ENCODE data around the gene LRRK1.
A peak's percentile ranks its signal among the peaks of the same experiment; 100 is the strongest.

The LRRK1 gene

GRCh38 chr15:101008158-101009139 is 89.3 kb downstream of the LRRK1 start:
- DNase-seq (ENCODE audit: low spot score) = peak; percentile 79

- no peak for DNase-seq (ENCODE audit: low spot score)
Measured at GRCh38 chr15:101009176-101009575, 90.0 kb downstream of the LRRK1 start.

- DNase-seq (ENCODE audit: low spot score) = no peak
Measured at GRCh38 chr15:101010781-101011180, 91.6 kb downstream of the LRRK1 start.

GRCh38 chr15:101012326-101013200 is 93.4 kb downstream of the LRRK1 start:
- DNase-seq (ENCODE audit: low spot score) = no peak

GRCh38 chr15:101013201-101013550 is 94.0 kb downstream of the LRRK1 start:
- DNase-seq (ENCODE audit: low spot score) = no peak

GRCh38 chr15:101013769-101014675 is 94.9 kb downstream of the LRRK1 start:
- DNase-seq (ENCODE audit: low spot score) = no peak

- peak; percentile 74 for DNase-seq (ENCODE audit: low spot score)
Measured at GRCh38 chr15:101014921-101015841, 96.0 kb downstream of the LRRK1 start.

- DNase-seq (ENCODE audit: low spot score) = no peak
Measured at GRCh38 chr15:101016581-101016980, 97.4 kb downstream of the LRRK1 start.

GRCh38 chr15:101017093-101017754 is 98.1 kb downstream of the LRRK1 start:
- DNase-seq (ENCODE audit: low spot score) = no peak

- DNase-seq (ENCODE audit: low spot score) = no peak
Measured at GRCh38 chr15:101018016-101018415, 98.9 kb downstream of the LRRK1 start.

- DNase-seq (ENCODE audit: low spot score) = no peak
Measured at GRCh38 chr15:101018450-101018849, 99.3 kb downstream of the LRRK1 start.

GRCh38 chr15:101019366-101019896 is 100.3 kb downstream of the LRRK1 start:
- no peak for DNase-seq (ENCODE audit: low spot score)

- no peak for DNase-seq (ENCODE audit: low spot score)
Measured at GRCh38 chr15:101020451-101020850, 101.3 kb downstream of the LRRK1 start.

- DNase-seq (ENCODE audit: low spot score) = no peak
Measured at GRCh38 chr15:101020945-101021344, 101.8 kb downstream of the LRRK1 start.

GRCh38 chr15:101022306-101022705 is 103.1 kb downstream of the LRRK1 start:
- no peak for DNase-seq (ENCODE audit: low spot score)

- no peak for DNase-seq (ENCODE audit: low spot score)
Measured at GRCh38 chr15:101022876-101023275, 103.7 kb downstream of the LRRK1 start.

GRCh38 chr15:101023501-101024072 is 104.4 kb downstream of the LRRK1 start:
- no peak for DNase-seq (ENCODE audit: low spot score)

- DNase-seq (ENCODE audit: low spot score) = no peak
Measured at GRCh38 chr15:101024073-101024695, 105.0 kb downstream of the LRRK1 start.
